Keratinocyte (primary cell): ENCODE results near the gene CRABP1. TPM values are rescaled to one million over a fixed set of nuclear protein-coding genes. Genes with fewer than 3 reads are reported as not detected.

Experiments used
- DNase-seq: peaks from one replicate; pipeline ENCODE4 v3.0.0-alpha.2; 2011; ENCODE audit warnings: low read depth, missing footprints, low spot score
- FAIRE-seq: peaks from 2 replicates; lab custom pipeline; 2011; peaks lifted over from hg19 to GRCh38; lab: Jason Lieb, UNC
- H2AFZ ChIP-seq: 2 replicates; pipeline ENCODE4 v1.6.0; 2012; ENCODE audit warnings: low read length, control low read depth, inconsistent platforms; ENCODE audit not compliant: control insufficient read depth
- H3K27ac ChIP-seq: 2 replicates; pipeline ENCODE4 v1.5.1; 2011; ENCODE audit warnings: low read length; ENCODE audit not compliant: control insufficient read depth, insufficient read depth
- H3K27me3 ChIP-seq: 3 replicates; pipeline ENCODE4 v1.6.0; 2011; ENCODE audit warnings: low read length; ENCODE audit not compliant: control insufficient read depth, insufficient read depth; ENCODE audit errors: extremely low read depth
- H3K36me3 ChIP-seq, 2 experiments: 2 replicates in 1 of 2; 3 replicates in 1 of 2; pipeline ENCODE4 v1.5.1; 2011; ENCODE audit warnings: low read length in 2 of 2, mild to moderate bottlenecking in 1 of 2; ENCODE audit not compliant: control insufficient read depth in 2 of 2, insufficient read depth in 2 of 2; ENCODE audit errors: extremely low read depth in 1 of 2
- H3K4me1 ChIP-seq: 3 replicates; pipeline ENCODE4 v1.5.1; 2011; ENCODE audit warnings: low read length; ENCODE audit not compliant: control insufficient read depth, insufficient read depth; ENCODE audit errors: extremely low read depth
- H3K4me2 ChIP-seq: 3 replicates; pipeline ENCODE4 v1.6.0; 2011; ENCODE audit warnings: low read depth, low read length; ENCODE audit not compliant: control insufficient read depth, insufficient read depth; ENCODE audit errors: extremely low read depth
- H3K4me3 ChIP-seq, 3 experiments: fragments of 200-600 bp in 1 of 3; sonication (generic) in 1 of 3; 2 replicates in 2 of 3; 3 replicates in 1 of 3; pipeline ENCODE4 v1.5.1; 2011 to 2016; ENCODE audit warnings: low read length in 3 of 3, mild to moderate bottlenecking in 3 of 3, control low read depth in 2 of 3, inconsistent platforms in 1 of 3, low read depth in 1 of 3, mixed read lengths in 1 of 3, mixed run types in 1 of 3, moderate library complexity in 1 of 3; ENCODE audit not compliant: control insufficient read depth in 2 of 3, insufficient read depth in 2 of 3; ENCODE audit errors: extremely low read depth in 1 of 3
- H3K79me2 ChIP-seq: 2 replicates; pipeline ENCODE4 v1.6.0; 2012; ENCODE audit warnings: low read length; ENCODE audit not compliant: control insufficient read depth, insufficient read depth
- H3K9ac ChIP-seq: 3 replicates; pipeline ENCODE4 v1.6.0; 2011; ENCODE audit warnings: low read length; ENCODE audit not compliant: control insufficient read depth, insufficient read depth; ENCODE audit errors: extremely low read depth
- H3K9me1 ChIP-seq: 3 replicates; pipeline ENCODE4 v1.6.0; 2011; ENCODE audit warnings: low read length; ENCODE audit not compliant: control insufficient read depth, insufficient read depth; ENCODE audit errors: extremely low read depth
- H3K9me3 ChIP-seq: 2 replicates; pipeline ENCODE4 v1.5.1; 2012; ENCODE audit warnings: low read depth, low read length; ENCODE audit not compliant: control insufficient read depth
- H4K20me1 ChIP-seq: 3 replicates; pipeline ENCODE4 v1.6.0; 2011; ENCODE audit warnings: low read length; ENCODE audit not compliant: control insufficient read depth, insufficient read depth; ENCODE audit errors: extremely low read depth
- EZH2 ChIP-seq: IDR thresholded peaks from one replicate; pipeline ENCODE4 v1.6.1; 2012; ENCODE audit warnings: inconsistent platforms, mild to moderate bottlenecking, low read length, moderate library complexity
- dilution Hi-C: fragments of 300-500 bp; cut with MboI; formaldehyde crosslinking; loops from one replicate; pipeline ENCODE4 v1.7.0; 2020; ENCODE audit warnings: low sequenced_read_pairs; ENCODE audit not compliant: extremely low pct_ligation_motif_present
- polyA plus RNA-seq, 5 experiments: library from polyadenylated mRNA; depleted of rRNA in 3 of 5; stranded (reverse) in 3 of 5; stranded (forward) in 1 of 5; unstranded in 1 of 5; fragments of >200 nt; gene quantifications; 1 replicate in 1 of 5; 2 replicates in 3 of 5; 3 replicates in 1 of 5; pipeline versions ENCODE4 v1.2.1 to v1.2.3, GENCODE V29; 2011 to 2012; ENCODE audit warnings: missing spikeins in 2 of 5, low read depth in 1 of 5, low replicate concordance in 1 of 5
- TF ChIP-seq, protein P1 (sequence below), 3 experiments: IDR thresholded peaks in 1 of 3; conservative IDR thresholded peaks in 1 of 3; optimal IDR thresholded peaks in 1 of 3; 2 replicates in 2 of 3; 3 replicates in 1 of 3; pipeline versions ENCODE3 to v1.5.1; 2011; ENCODE audit warnings: low read length in 3 of 3, mild to moderate bottlenecking in 3 of 3, moderate library complexity in 2 of 3, control low read depth in 1 of 3, inconsistent platforms in 1 of 3; ENCODE audit not compliant: insufficient read depth in 2 of 3; ENCODE audit errors: extremely low read depth in 1 of 3

Gene CRABP1
- polyA plus RNA-seq, 1 donor (not counting 4 experiments of a cell fraction or from before 2014, with no cell fraction given): not detected

DNA sequence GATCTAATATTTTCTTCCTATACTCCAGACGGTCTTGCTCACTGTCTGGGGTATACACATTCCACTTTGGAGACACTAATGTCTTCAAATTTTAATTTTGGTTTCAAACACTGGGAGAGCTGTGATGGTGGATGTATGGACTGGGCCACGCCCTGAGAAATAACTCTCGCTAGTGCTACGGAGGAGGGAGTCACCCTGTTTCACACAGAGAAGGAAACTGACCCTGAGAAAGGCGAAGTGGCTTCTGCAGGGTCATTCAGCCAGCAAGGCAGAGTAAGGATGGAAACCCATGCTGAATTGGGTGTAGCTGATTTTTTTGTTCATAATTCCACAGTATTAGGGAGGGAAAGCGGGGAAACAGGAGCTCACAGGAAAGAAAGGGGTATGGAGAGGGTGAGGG, 32.2 kb upstream of the CRABP1 start:
- Histone ChIP-seq H3K27ac (no peak overlapping the region), H2AFZ (no peak overlapping the region), H3K4me1 (no peaks in the 10 kb centered on the region), H3K36me3 (no peaks in the 10 kb centered on the region), H3K4me3 (no peak overlapping the region), H3K9me1 (no peaks in the 10 kb centered on the region), H3K4me2 (no peak overlapping the region), H3K9me3 (no peaks in the 10 kb centered on the region), H3K27me3 (no peaks in the 10 kb centered on the region), H3K9ac (no peak overlapping the region), H4K20me1 (no peaks in the 10 kb centered on the region), H3K79me2 (no peaks in the 10 kb centered on the region)
- no peak for FAIRE-seq
- dilution Hi-C loops: no loop called here
- TF ChIP-seq, protein P1, sequence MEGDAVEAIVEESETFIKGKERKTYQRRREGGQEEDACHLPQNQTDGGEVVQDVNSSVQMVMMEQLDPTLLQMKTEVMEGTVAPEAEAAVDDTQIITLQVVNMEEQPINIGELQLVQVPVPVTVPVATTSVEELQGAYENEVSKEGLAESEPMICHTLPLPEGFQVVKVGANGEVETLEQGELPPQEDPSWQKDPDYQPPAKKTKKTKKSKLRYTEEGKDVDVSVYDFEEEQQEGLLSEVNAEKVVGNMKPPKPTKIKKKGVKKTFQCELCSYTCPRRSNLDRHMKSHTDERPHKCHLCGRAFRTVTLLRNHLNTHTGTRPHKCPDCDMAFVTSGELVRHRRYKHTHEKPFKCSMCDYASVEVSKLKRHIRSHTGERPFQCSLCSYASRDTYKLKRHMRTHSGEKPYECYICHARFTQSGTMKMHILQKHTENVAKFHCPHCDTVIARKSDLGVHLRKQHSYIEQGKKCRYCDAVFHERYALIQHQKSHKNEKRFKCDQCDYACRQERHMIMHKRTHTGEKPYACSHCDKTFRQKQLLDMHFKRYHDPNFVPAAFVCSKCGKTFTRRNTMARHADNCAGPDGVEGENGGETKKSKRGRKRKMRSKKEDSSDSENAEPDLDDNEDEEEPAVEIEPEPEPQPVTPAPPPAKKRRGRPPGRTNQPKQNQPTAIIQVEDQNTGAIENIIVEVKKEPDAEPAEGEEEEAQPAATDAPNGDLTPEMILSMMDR (optimal IDR thresholded peaks at IDR 0.05 in 1 of 3, IDR thresholded peaks at IDR 0.05 in 1 of 3, conservative IDR thresholded peaks at IDR 0.05 in 1 of 3; ENCODE audit: extremely low read depth in 1 of 3, insufficient read depth in 2 of 3, low read length in 3 of 3): no peak
- TF ChIP-seq EZH2: no peak
- no peak for DNase-seq

DNA sequence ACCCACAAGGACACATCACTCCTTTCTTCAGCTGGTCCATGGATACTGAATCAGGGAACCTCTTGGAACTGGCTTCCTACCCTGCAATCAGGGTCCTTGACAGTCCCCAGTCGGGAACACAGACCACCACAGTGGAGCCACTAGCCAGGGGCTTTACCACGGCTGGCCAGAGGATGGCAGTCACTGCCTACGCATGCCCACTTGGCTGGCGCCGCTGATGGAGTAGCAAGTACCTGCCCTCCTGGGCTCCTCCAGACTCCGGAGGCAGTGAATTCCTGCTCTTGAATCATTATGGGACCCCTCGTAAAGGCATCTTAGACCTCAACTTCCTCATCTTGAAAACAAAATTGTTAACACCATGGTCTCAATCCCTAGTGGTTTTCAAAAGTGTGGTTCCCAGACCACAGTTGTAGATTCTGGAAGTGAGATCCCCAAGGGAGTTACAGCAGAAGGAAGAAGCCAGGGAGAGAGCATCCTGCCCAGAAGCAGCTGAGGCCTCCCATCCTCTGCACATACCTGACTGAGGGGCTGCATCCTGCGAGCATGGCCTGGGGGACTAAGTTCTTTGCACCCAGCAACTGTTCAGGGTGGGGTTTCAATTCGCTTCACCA, 31.6 kb upstream of the CRABP1 start:
- FAIRE-seq (peak; percentile 32), DNase-seq (no peak)

More for the DNA sequence above, 31.6 kb upstream of the CRABP1 start:
- no peak overlapping the region for H3K4me3 ChIP-seq
- H3K4me2 ChIP-seq: no peak overlapping the region
- no peak overlapping the region for H3K9ac ChIP-seq
- TF ChIP-seq EZH2: no peak
- TF ChIP-seq, protein P1 (optimal IDR thresholded peaks at IDR 0.05 in 1 of 3, IDR thresholded peaks at IDR 0.05 in 1 of 3, conservative IDR thresholded peaks at IDR 0.05 in 1 of 3; ENCODE audit: extremely low read depth in 1 of 3, insufficient read depth in 2 of 3, low read length in 3 of 3): peak; percentile 94 to 99 (median 95)
- H3K27me3 ChIP-seq: no peaks in the 10 kb centered on the region
- no peak overlapping the region for H2AFZ ChIP-seq
- H3K4me1 ChIP-seq: no peaks in the 10 kb centered on the region
- no peaks in the 10 kb centered on the region for H3K9me1 ChIP-seq
- dilution Hi-C loops: no loop called here
- H3K36me3 ChIP-seq: no peaks in the 10 kb centered on the region
- H3K79me2 ChIP-seq: no peaks in the 10 kb centered on the region
- no peak overlapping the region for H3K27ac ChIP-seq
- no peaks in the 10 kb centered on the region for H4K20me1 ChIP-seq
- H3K9me3 ChIP-seq: no peaks in the 10 kb centered on the region
